Upper lobe of left lung (tissue), 4 donors: ENCODE results near the gene PRKCZ.

Source experiments
- POLR2A ChIP-seq, 4 donors: fragments of 450-650 bp; IDR thresholded peaks; one replicate each; pipeline ENCODE4 v1.5.1; 2016 to 2017; ENCODE audit warnings: antibody characterized with exemption in 4 of 4, mild to moderate bottlenecking in 2 of 4
- POLR2AphosphoS5 ChIP-seq, 2 donors: sonication (generic); formaldehyde crosslinking; IDR thresholded peaks; one replicate each; pipeline ENCODE4 v1.5.1; 2017; ENCODE audit warnings: antibody characterized with exemption in 2 of 2
- TF ChIP-seq, protein P1 (sequence below), 6 experiments: fragments of 450-650 bp in 4 of 6; fragments of 200-600 bp in 2 of 6; sonication (generic) in 2 of 6; IDR thresholded peaks; one replicate each; pipeline ENCODE4 v1.5.1; 2016 to 2019; ENCODE audit warnings: antibody characterized with exemption in 6 of 6

DNA sequence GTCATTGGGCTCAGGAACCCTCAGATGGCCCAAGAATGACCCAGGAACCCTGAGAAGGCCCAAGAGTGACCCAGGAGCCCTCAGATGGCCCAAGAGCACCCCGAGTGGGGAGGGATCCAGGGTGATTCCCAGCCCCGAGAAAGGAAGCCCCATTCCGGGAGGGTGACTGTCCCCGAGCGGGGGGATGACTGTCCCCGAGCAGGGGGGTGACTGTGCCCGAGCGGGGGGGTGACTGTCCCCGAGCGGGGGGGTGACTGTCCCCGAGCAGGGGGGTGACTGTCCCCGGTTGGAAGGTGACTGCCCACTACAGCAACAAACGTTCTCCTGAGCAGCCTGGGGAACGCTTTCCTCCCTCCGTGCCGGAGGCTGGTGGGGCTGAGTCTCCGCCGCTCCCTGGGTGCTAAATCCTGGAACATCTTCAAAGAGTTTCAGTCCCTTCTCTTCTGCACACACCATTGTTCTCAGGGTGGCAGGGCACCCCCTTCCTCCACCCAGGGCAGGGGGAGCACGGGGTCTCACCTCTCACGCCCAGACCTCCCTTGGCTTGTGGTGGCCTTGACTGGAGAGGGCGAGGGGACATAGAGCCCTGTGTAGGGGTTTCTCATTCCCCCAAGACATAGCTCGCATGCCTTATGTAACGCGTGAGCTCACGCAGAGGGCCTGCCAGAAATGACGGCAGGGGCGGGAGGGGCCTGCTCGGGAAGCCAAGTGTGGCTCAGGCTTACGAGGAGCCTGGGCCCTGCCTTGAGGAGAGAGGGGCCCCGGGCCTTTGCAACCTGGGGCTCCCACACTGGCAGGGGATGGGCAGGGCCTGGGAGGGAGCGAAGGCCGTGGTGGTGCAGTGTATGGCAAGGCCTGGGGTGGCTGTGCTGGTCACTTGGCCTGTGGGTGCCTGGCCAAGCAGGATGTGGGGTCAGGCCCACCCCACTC lies 163.6 kb downstream of the PRKCZ start:
- TF ChIP-seq, protein P1, sequence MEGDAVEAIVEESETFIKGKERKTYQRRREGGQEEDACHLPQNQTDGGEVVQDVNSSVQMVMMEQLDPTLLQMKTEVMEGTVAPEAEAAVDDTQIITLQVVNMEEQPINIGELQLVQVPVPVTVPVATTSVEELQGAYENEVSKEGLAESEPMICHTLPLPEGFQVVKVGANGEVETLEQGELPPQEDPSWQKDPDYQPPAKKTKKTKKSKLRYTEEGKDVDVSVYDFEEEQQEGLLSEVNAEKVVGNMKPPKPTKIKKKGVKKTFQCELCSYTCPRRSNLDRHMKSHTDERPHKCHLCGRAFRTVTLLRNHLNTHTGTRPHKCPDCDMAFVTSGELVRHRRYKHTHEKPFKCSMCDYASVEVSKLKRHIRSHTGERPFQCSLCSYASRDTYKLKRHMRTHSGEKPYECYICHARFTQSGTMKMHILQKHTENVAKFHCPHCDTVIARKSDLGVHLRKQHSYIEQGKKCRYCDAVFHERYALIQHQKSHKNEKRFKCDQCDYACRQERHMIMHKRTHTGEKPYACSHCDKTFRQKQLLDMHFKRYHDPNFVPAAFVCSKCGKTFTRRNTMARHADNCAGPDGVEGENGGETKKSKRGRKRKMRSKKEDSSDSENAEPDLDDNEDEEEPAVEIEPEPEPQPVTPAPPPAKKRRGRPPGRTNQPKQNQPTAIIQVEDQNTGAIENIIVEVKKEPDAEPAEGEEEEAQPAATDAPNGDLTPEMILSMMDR (IDR thresholded peaks at IDR 0.05), result peak in 1 of 6 experiments; percentile 7
- TF ChIP-seq POLR2AphosphoS5 (IDR thresholded peaks at IDR 0.05), result peak; percentile 8 to 70
- no peak for TF ChIP-seq POLR2A (IDR thresholded peaks at IDR 0.05)
